ENCODE data around the gene PRAMEF4.
"Not testable (repeated sequence)": the region's sequence is repeated elsewhere in the genome, so short reads cannot be mapped to it uniquely, and the experiment has no call there.

PRAMEF4 gene

GRCh38 chr1:12886101-12886500 lies at the start of gene PRAMEF4:
TSS of gene PRAMEF4 (minus strand) at chr1:12886201. CDS start at chr1:12883394, 2,807 bp downstream.
- not testable (repeated sequence) for DNase-seq (ENCODE audit: low read depth in 2 of 2)

GRCh38 chr1:12924368-12924767 lies 38.4 kb upstream of the PRAMEF4 start:
- not testable (repeated sequence) for DNase-seq (ENCODE audit: low read depth in 2 of 2)

- not testable (repeated sequence) for DNase-seq (ENCODE audit: low read depth in 2 of 2)
These were observed 35.7 kb upstream of the PRAMEF4 start for GRCh38 chr1:12921749-12922148.

GRCh38 chr1:12916310-12916709 lies 30.3 kb upstream of the PRAMEF4 start, which contains the start of gene PRAMEF7:
TSS of gene PRAMEF7 (plus strand) at chr1:12916610. CDS start at chr1:12917693, 1,083 bp downstream.
- not testable (repeated sequence) for DNase-seq (ENCODE audit: low read depth in 2 of 2)

- DNase-seq (ENCODE audit: low read depth in 2 of 2): not testable (repeated sequence)
These were observed 18.0 kb upstream of the PRAMEF4 start for GRCh38 chr1:12903793-12904572.

GRCh38 chr1:12899186-12899585 lies 13.2 kb upstream of the PRAMEF4 start:
- DNase-seq (ENCODE audit: low read depth in 2 of 2): not testable (repeated sequence)

GRCh38 chr1:12898170-12898569 lies 12.2 kb upstream of the PRAMEF4 start, which contains the start of gene PRAMEF10:
TSS of gene PRAMEF10 (minus strand) at chr1:12898270. CDS start at chr1:12895847, 2,423 bp downstream.
- DNase-seq (ENCODE audit: low read depth in 2 of 2): not testable (repeated sequence)

- not testable (repeated sequence) for DNase-seq (ENCODE audit: low read depth in 2 of 2)
These were observed 7.5 kb downstream of the PRAMEF4 start for GRCh38 chr1:12878453-12878852.

GRCh38 chr1:12863131-12863880 lies 22.7 kb downstream of the PRAMEF4 start:
- not testable (repeated sequence) for DNase-seq (ENCODE audit: low read depth in 2 of 2)

GRCh38 chr1:12856786-12857185 lies 29.2 kb downstream of the PRAMEF4 start, which contains the start of gene PRAMEF2:
TSS of gene PRAMEF2 (plus strand) at chr1:12857086. CDS start at chr1:12859010, 1,924 bp downstream.
- DNase-seq (ENCODE audit: low read depth in 2 of 2): not testable (repeated sequence)

- no peak for DNase-seq (ENCODE audit: low read depth in 2 of 2)
These were observed 34.2 kb downstream of the PRAMEF4 start for GRCh38 chr1:12851779-12852178.

GRCh38 chr1:12848620-12849019 lies 37.4 kb downstream of the PRAMEF4 start, which contains the start of gene HNRNPCL1:
TSS of gene HNRNPCL1 (minus strand) at chr1:12848720. CDS start at chr1:12848289, 431 bp downstream.
- not testable (repeated sequence) for DNase-seq (ENCODE audit: low read depth in 2 of 2)

- DNase-seq (ENCODE audit: low read depth in 2 of 2): not testable (repeated sequence)
These were observed 52.8 kb downstream of the PRAMEF4 start for GRCh38 chr1:12833251-12833650.

GRCh38 chr1:12831310-12831709 lies 54.7 kb downstream of the PRAMEF4 start, which contains the start of gene PRAMEF11:
TSS of gene PRAMEF11 (minus strand) at chr1:12831410. CDS start at chr1:12828789, 2,621 bp downstream.
- not testable (repeated sequence) for DNase-seq (ENCODE audit: low read depth in 2 of 2)
